ENCODE measurements around the gene BCAS3. TPM values are rescaled to one million over a fixed set of nuclear protein-coding genes. Genes with fewer than 3 reads are reported as not detected.
"Not testable (repeated sequence)": the region's sequence is repeated elsewhere in the genome, so short reads cannot be mapped to it uniquely, and the experiment has no call there.

BCAS3 gene
- total RNA-seq, 1 experiment from 2014 or later, result 14.4 TPM

- no peak overlapping the region for H3K27ac ChIP-seq (ENCODE audit: low read depth, low read length, poor library complexity, severe bottlenecking)
- peaks cover 7% of the 10 kb centered on the region for H3K9me3 ChIP-seq (ENCODE audit: low read depth, low read length, poor library complexity, severe bottlenecking)
- ChIA-PET POLR2A (ENCODE audit: low non-redundant PET) (no interaction called here), CTCF (no interaction called here)
- H3K4me1 ChIP-seq (ENCODE audit: insufficient read depth, low read length, poor library complexity, severe bottlenecking), result no peaks in the 10 kb centered on the region
- H3K4me3 ChIP-seq (ENCODE audit: low read depth, low read length, poor library complexity, severe bottlenecking), result no peak overlapping the region
- BruUV-seq (replicated peaks), result no TSS peak
- no peak for TF ChIP-seq CTCF (conservative IDR thresholded peaks at IDR 0.05; ENCODE audit: low read depth, low read length)
- TF ChIP-seq EZH2 (IDR thresholded peaks at IDR 0.05; ENCODE audit: borderline replicate concordance, low read depth, low read length, poor library complexity, severe bottlenecking), result no peak
- no peaks in the 10 kb centered on the region for H3K27me3 ChIP-seq (replicated peaks; ENCODE audit: insufficient read depth, low read depth, low read length, poor library complexity)
- no peak for DNase-seq (ENCODE audit: low spot score)
- H3K36me3 ChIP-seq (ENCODE audit: insufficient read depth, low read length, poor library complexity, severe bottlenecking), result no peaks in the 10 kb centered on the region
- intact Hi-C loops (cut with micrococcal nuclease; ENCODE audit: unreplicated experiment), result no loop called here
Observed at GRCh38 chr17:61436995-61437704, 759.5 kb downstream of the BCAS3 start.

GRCh38 chr17:61440697-61441096 is 763.0 kb downstream of the BCAS3 start:
- no peak for DNase-seq (ENCODE audit: low spot score)
- H3K4me1 ChIP-seq (ENCODE audit: insufficient read depth, low read length, poor library complexity, severe bottlenecking), result no peaks in the 10 kb centered on the region
- peaks cover 4% of the 10 kb centered on the region for H3K9me3 ChIP-seq (ENCODE audit: low read depth, low read length, poor library complexity, severe bottlenecking)
- ChIA-PET POLR2A (ENCODE audit: low non-redundant PET) (no interaction called here), CTCF (no interaction called here)
- TF ChIP-seq CTCF (conservative IDR thresholded peaks at IDR 0.05; ENCODE audit: low read depth, low read length), result no peak
- TF ChIP-seq EZH2 (IDR thresholded peaks at IDR 0.05; ENCODE audit: borderline replicate concordance, low read depth, low read length, poor library complexity, severe bottlenecking), result no peak
- H3K27ac ChIP-seq (ENCODE audit: low read depth, low read length, poor library complexity, severe bottlenecking), result no peak overlapping the region
- no peaks in the 10 kb centered on the region for H3K27me3 ChIP-seq (replicated peaks; ENCODE audit: insufficient read depth, low read depth, low read length, poor library complexity)
- no peak overlapping the region for H3K4me3 ChIP-seq (ENCODE audit: low read depth, low read length, poor library complexity, severe bottlenecking)
- BruUV-seq (replicated peaks), result no TSS peak
- H3K36me3 ChIP-seq (ENCODE audit: insufficient read depth, low read length, poor library complexity, severe bottlenecking), result no peaks in the 10 kb centered on the region
- intact Hi-C loops (cut with micrococcal nuclease; ENCODE audit: unreplicated experiment), result no loop called here

GRCh38 chr17:61441507-61441906 is 763.9 kb downstream of the BCAS3 start:
- intact Hi-C loops (cut with micrococcal nuclease; ENCODE audit: unreplicated experiment); H3K4me3 ChIP-seq (ENCODE audit: low read depth, low read length, poor library complexity, severe bottlenecking); H3K4me1 ChIP-seq (ENCODE audit: insufficient read depth, low read length, poor library complexity, severe bottlenecking); H3K27me3 ChIP-seq (replicated peaks; ENCODE audit: insufficient read depth, low read depth, low read length, poor library complexity); H3K36me3 ChIP-seq (ENCODE audit: insufficient read depth, low read length, poor library complexity, severe bottlenecking); H3K27ac ChIP-seq (ENCODE audit: low read depth, low read length, poor library complexity, severe bottlenecking); CTCF ChIA-PET; DNase-seq (ENCODE audit: low spot score); BruUV-seq (replicated peaks); POLR2A ChIA-PET (ENCODE audit: low non-redundant PET); H3K9me3 ChIP-seq (ENCODE audit: low read depth, low read length, poor library complexity, severe bottlenecking): not testable (repeated sequence)

GRCh38 chr17:61442136-61442775 is 764.6 kb downstream of the BCAS3 start:
- TF ChIP-seq EZH2 (IDR thresholded peaks at IDR 0.05; ENCODE audit: borderline replicate concordance, low read depth, low read length, poor library complexity, severe bottlenecking) (no peak), CTCF (conservative IDR thresholded peaks at IDR 0.05; ENCODE audit: low read depth, low read length) (no peak)
- ChIA-PET POLR2A (ENCODE audit: low non-redundant PET) (no interaction called here), CTCF (no interaction called here)
- no peak for DNase-seq (ENCODE audit: low spot score)
- no TSS peak for BruUV-seq (replicated peaks)
- Histone ChIP-seq H3K27ac (ENCODE audit: low read depth, low read length, poor library complexity, severe bottlenecking) (no peak overlapping the region), H3K9me3 (ENCODE audit: low read depth, low read length, poor library complexity, severe bottlenecking) (no peaks in the 10 kb centered on the region), H3K36me3 (ENCODE audit: insufficient read depth, low read length, poor library complexity, severe bottlenecking) (no peaks in the 10 kb centered on the region), H3K27me3 (replicated peaks; ENCODE audit: insufficient read depth, low read depth, low read length, poor library complexity) (no peaks in the 10 kb centered on the region), H3K4me3 (ENCODE audit: low read depth, low read length, poor library complexity, severe bottlenecking) (no peak overlapping the region), H3K4me1 (ENCODE audit: insufficient read depth, low read length, poor library complexity, severe bottlenecking) (no peaks in the 10 kb centered on the region)
- intact Hi-C loops (cut with micrococcal nuclease; ENCODE audit: unreplicated experiment), result no loop called here

All from A673 (cell line).